ENCODE data around the gene SOBP. TPM values are rescaled to one million over a fixed set of nuclear protein-coding genes. Genes with fewer than 3 reads are reported as not detected.

The SOBP gene
- total RNA-seq, 2 experiments from 2014 or later, result 1.2 to 1.4 TPM

DNA sequence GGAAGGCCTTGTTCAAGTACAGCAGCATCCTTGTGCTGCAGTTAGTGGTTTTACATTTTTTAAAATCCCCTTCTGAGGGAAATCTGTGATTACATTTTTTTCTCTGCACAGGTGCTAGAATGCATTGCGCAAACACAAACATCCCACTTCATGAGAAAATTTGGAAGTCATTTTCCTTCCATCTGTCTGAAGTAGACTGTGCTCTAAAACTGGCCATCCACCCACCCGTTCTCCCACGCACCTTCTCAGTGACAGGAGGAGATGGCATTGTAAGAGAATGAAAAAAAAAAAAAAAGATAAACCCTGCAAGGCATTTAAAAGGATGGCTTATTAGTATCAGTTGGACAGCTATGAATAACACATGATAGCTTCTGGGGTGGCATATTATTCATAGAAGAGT is 65.0 kb downstream of the SOBP start:
- Mint-ChIP-seq H3K27me3 (peaks cover 3% of the 10 kb centered on the region), H3K9me3 (no peaks in the 10 kb centered on the region), H3K36me3 (peaks cover 1% of the 10 kb centered on the region), H3K27ac (no peak overlapping the region), H3K4me1 (peaks cover 3% of the 10 kb centered on the region), H3K4me3 (no peak overlapping the region)
- DNase-seq (no peak), ATAC-seq (ENCODE audit: low read depth) (no peak)
- POLR2A ChIA-PET, result no interaction called here

DNA sequence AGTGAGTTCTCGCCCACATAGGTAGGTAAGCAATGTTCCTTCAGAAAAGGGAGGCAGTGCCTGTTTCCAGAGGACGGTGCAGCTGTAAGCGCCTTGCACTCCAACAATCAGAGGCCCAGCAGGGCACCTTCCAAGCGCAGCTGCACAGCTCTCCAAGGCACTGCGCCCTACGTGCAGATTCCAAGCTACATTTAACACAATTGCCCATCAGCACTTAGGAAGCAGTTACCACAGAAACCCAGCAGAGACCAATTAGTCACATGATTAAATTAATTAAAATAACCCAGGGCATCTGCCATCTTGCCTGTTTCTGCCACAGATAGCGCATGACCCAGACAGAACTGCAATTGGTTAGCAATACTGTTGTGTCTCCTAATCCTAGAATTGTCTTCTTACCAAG is 65.5 kb downstream of the SOBP start:
- Mint-ChIP-seq H3K4me1 (peaks cover 3% of the 10 kb centered on the region), H3K27me3 (peaks cover 3% of the 10 kb centered on the region), H3K9me3 (no peaks in the 10 kb centered on the region), H3K27ac (no peak overlapping the region), H3K36me3 (peaks cover 1% of the 10 kb centered on the region), H3K4me3 (no peak overlapping the region)
- no peak for ATAC-seq (ENCODE audit: low read depth)
- POLR2A ChIA-PET, result no interaction called here
- no peak for DNase-seq

DNA sequence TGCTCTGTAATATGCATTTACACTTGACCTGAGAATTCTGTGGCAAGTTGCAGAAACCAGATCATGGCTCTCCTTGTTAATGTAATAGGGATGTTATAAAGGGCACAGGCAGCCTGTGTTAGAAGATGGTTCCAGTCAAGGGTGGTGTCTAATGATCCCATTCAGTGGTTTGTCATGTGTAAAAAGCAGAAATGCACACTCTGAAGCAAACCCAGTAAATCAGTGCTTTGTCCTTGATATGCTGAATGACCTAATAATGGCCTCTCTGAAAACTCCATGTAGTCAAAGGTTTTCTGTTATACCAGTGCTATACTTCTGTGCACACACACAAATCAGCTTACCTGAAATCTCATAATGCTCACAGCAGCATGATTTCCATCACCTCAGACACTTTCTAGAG is 66.2 kb downstream of the SOBP start:
- ATAC-seq (ENCODE audit: low read depth) (no peak), DNase-seq (no peak)
- POLR2A ChIA-PET, result no interaction called here
- peaks cover 1% of the 10 kb centered on the region for H3K36me3 Mint-ChIP-seq
- peaks cover 3% of the 10 kb centered on the region for H3K27me3 Mint-ChIP-seq
- no peak overlapping the region for H3K27ac Mint-ChIP-seq
- peaks cover 8% of the 10 kb centered on the region for H3K4me1 Mint-ChIP-seq
- H3K9me3 Mint-ChIP-seq, result no peaks in the 10 kb centered on the region
- H3K4me3 Mint-ChIP-seq, result no peak overlapping the region

DNA sequence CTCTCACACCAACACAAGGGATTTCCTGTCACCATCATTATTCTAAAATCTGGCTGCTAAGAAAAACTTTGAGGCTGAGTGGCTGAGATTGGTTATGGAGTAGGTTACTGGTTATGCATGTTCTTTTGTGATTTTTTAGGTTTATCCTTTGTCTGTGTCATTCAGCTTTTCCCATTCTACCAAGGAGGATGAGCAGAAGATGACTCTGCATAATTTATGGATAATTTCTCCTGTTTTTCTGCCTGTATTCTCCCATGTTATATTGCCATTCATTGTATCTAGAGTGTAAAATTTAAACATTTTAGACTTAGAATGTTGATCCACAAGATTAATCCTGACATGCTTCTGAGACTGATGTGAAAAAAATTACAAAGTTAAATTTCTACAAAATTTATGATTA is 67.8 kb downstream of the SOBP start:
- ATAC-seq (ENCODE audit: low read depth) (no peak), DNase-seq (no peak)
- Mint-ChIP-seq H3K4me3 (no peak overlapping the region), H3K27ac (no peak overlapping the region), H3K9me3 (no peaks in the 10 kb centered on the region), H3K4me1 (peaks cover 8% of the 10 kb centered on the region), H3K27me3 (peaks cover 13% of the 10 kb centered on the region), H3K36me3 (peaks cover 1% of the 10 kb centered on the region)
- POLR2A ChIA-PET, result no interaction called here

DNA sequence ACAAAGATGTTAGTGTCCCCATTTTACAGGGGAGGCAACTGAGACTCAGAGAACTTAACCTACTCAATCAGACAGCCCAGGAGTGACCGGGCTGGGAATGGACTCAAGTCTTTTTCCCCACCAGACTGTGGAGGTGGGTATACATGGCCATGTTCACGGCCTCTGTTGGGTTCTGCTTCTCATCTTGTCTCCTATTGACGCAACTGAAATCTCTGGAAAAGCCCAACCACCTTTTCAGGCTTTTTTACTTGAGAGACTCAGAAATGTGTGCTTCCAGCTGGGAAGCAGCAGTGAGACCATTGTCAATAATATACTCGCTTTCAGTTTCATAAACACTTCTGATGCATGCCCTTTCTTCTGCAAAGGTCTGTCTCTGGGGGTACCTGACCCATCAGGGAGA is 70.7 kb downstream of the SOBP start:
- no peak overlapping the region for H3K27ac Mint-ChIP-seq
- peaks cover 24% of the 10 kb centered on the region for H3K27me3 Mint-ChIP-seq

DNA sequence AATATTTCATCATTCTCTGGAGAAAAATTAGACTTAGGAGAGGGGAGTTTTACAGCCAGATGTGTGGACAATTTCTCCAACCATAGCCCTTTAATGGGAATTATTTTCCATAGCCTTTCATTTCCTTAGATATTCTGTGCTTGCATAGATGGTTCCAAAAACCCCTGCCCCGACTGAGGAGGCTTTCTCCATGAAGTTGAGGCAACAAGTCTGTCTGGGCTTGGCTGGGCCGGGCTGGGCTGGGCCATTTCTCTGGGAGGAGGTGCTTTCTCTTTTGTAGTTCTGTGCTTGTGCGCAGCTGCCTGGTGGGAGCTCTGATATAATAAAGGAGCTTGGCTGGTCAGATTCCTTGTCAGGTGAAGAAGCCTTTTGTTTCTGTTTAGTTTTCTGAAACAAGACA is 71.4 kb downstream of the SOBP start:
- no peak for DNase-seq
- no peak overlapping the region for H3K27ac Mint-ChIP-seq
- H3K9me3 Mint-ChIP-seq, result no peaks in the 10 kb centered on the region
- ATAC-seq (ENCODE audit: low read depth), result no peak
- peaks cover 24% of the 10 kb centered on the region for H3K27me3 Mint-ChIP-seq
- no peak overlapping the region for H3K4me3 Mint-ChIP-seq
- H3K4me1 Mint-ChIP-seq, result peaks cover 8% of the 10 kb centered on the region
- POLR2A ChIA-PET, result no interaction called here
- H3K36me3 Mint-ChIP-seq, result no peaks in the 10 kb centered on the region

More for the DNA sequence above, 70.7 kb downstream of the SOBP start:
- H3K36me3 Mint-ChIP-seq, result no peaks in the 10 kb centered on the region
- H3K4me3 Mint-ChIP-seq, result no peak overlapping the region
- H3K4me1 Mint-ChIP-seq, result peaks cover 8% of the 10 kb centered on the region
- H3K9me3 Mint-ChIP-seq, result no peaks in the 10 kb centered on the region
- POLR2A ChIA-PET, result no interaction called here
- ATAC-seq (ENCODE audit: low read depth) (no peak), DNase-seq (no peak)

DNA sequence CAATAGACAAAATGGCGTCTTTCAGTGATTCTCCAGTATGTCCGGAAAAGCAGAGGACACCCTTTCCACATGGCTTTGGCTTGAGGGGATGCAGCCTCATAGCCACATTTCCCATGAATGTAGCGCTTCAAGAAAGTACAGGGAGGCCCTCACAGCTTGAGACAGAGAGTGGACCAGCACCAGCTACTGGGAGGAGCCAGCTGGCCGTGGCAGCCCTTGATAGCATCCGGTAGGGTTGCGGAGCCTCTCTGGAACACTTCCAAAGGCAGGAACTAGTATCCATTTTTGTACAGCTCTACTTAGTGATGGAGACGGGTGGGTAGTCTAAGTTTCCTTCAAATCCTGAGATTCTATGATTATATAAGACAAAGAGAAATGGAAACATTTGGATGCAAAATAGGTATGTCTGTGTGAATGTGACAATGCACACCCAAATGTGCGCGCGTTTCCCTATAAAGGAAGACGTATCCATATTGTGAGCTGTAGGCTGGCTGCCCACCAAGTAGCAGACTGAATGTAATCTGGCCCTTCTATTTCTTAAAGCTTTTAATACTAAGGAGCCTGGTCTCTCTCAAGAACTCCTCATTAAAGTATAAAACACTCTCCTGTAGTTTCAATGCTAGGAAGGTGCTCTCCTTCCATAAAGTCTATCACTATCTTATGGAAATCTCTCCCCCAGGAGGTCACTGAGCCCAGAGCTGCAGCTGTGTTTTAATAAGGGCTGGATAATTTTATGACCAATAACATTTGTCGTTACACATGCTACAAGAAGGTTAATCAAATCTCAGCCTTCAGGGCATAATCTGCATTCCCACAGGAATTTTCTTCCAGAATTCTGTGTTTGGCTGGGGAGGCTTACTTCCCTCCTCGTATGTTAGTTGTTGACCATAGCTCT is 74.0 kb downstream of the SOBP start:
- no peaks in the 10 kb centered on the region for H3K36me3 Mint-ChIP-seq
- H3K27ac Mint-ChIP-seq, result no peak overlapping the region
- no peak overlapping the region for H3K4me3 Mint-ChIP-seq
- DNase-seq, result no peak
- POLR2A ChIA-PET, result no interaction called here
- no peak for ATAC-seq (ENCODE audit: low read depth)
- peaks cover 8% of the 10 kb centered on the region for H3K4me1 Mint-ChIP-seq
- H3K27me3 Mint-ChIP-seq, result peaks cover 30% of the 10 kb centered on the region
- no peaks in the 10 kb centered on the region for H3K9me3 Mint-ChIP-seq

DNA sequence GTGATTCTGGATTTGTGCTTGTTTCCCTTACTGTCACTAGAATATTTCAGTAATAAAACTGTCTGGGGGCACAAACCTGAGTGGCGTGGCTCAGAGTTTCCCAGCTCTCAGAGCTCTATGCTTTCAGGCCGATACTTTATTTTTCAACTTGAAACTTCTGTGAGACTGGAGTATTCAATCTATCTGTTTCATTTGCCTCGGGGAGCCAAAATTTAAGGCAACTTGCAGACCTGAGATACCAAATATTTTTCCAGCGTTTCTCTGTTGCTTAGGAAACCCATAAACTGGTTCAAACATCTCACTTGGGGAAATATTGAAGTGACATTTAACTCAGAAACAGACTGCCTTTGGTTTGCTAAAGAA is 74.7 kb downstream of the SOBP start:
- H3K36me3 Mint-ChIP-seq, result no peaks in the 10 kb centered on the region
- peaks cover 30% of the 10 kb centered on the region for H3K27me3 Mint-ChIP-seq
- no peak overlapping the region for H3K27ac Mint-ChIP-seq
- no peak for DNase-seq
- no peaks in the 10 kb centered on the region for H3K9me3 Mint-ChIP-seq
- POLR2A ChIA-PET, result no interaction called here
- H3K4me3 Mint-ChIP-seq, result no peak overlapping the region
- peaks cover 8% of the 10 kb centered on the region for H3K4me1 Mint-ChIP-seq
- ATAC-seq (ENCODE audit: low read depth), result no peak

DNA sequence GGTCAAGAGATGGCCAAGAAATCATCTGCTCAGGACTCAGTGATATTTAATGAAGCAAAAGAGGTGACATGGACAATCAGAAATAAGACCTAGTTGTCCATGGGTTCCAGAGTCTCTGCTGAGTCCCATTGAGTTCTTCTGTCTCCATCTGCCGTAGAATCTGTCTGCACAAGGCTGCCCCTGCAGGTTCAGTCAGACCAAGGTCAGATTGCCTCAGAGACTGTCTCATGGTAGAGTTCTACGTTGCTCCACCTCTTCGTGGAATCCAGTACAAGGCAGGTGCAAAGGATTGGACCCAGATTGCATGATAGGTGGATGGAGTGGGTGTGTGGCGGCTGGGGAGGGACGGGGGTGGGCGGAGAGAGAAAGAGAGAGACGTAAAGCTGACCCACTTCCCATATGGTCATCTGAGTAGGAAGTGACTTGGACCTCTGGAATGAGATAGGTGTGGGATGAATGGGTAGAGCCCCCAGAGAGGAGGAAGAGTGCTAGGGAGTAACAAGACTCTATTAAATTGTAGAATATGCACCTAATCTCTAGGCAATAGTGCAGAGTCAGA is 75.3 kb downstream of the SOBP start:
- DNase-seq (no peak), ATAC-seq (ENCODE audit: low read depth) (no peak)
- H3K4me1 Mint-ChIP-seq, result peaks cover 7% of the 10 kb centered on the region
- H3K27ac Mint-ChIP-seq, result no peak overlapping the region
- POLR2A ChIA-PET, result no interaction called here
- H3K4me3 Mint-ChIP-seq, result no peak overlapping the region
- H3K36me3 Mint-ChIP-seq, result no peaks in the 10 kb centered on the region
- peaks cover 28% of the 10 kb centered on the region for H3K27me3 Mint-ChIP-seq
- H3K9me3 Mint-ChIP-seq, result no peaks in the 10 kb centered on the region

DNA sequence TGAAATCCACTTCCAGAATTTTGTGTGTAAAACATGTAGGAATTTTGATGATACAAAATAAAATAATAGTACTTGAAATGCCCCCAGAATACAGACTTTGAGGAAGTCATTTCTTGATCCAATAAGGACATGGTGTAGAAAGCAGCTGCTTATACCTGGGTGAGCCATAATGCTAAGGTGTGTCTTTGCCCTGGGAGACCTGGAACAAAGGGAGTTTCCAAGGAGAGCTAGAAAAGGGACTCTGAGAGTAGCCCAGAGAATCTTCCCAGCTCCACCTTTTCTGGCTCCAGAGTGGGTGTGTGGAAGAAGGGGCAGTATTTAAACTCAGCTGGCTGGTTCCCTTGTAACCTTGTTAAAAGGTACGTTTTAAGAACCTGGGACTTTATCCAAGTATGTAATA is 77.7 kb downstream of the SOBP start:
- no peaks in the 10 kb centered on the region for H3K9me3 Mint-ChIP-seq
- peaks cover 10% of the 10 kb centered on the region for H3K4me1 Mint-ChIP-seq
- no peak overlapping the region for H3K4me3 Mint-ChIP-seq
- POLR2A ChIA-PET, result no interaction called here
- no peak for ATAC-seq (ENCODE audit: low read depth)
- H3K27me3 Mint-ChIP-seq, result peaks cover 18% of the 10 kb centered on the region
- DNase-seq, result no peak
- no peak overlapping the region for H3K27ac Mint-ChIP-seq
- H3K36me3 Mint-ChIP-seq, result no peaks in the 10 kb centered on the region

DNA sequence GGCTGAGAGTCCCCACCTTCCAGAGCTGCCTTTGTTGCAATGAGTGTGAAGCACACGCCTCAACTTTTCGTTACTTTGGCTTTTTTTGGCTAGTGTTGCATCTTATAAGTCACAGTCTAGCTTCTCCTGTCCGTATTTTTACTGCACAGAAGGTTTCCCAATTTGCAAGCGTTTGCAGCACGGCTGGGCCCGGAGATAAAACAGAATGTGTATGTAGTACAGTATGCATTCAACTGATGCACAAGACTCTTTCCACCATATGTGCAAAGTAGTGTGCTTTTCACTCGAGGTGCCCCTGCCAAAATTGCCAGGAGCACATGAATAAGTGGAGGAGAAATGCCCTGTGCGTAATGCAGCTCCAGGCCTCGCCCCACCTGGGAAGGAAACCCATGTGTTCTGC is 79.6 kb downstream of the SOBP start:
- Mint-ChIP-seq H3K9me3 (no peaks in the 10 kb centered on the region), H3K27me3 (peaks cover 8% of the 10 kb centered on the region), H3K4me3 (no peak overlapping the region), H3K4me1 (peaks cover 10% of the 10 kb centered on the region), H3K36me3 (no peaks in the 10 kb centered on the region), H3K27ac (no peak overlapping the region)
- no peak for DNase-seq
- POLR2A ChIA-PET, result no interaction called here
- no peak for ATAC-seq (ENCODE audit: low read depth)

DNA sequence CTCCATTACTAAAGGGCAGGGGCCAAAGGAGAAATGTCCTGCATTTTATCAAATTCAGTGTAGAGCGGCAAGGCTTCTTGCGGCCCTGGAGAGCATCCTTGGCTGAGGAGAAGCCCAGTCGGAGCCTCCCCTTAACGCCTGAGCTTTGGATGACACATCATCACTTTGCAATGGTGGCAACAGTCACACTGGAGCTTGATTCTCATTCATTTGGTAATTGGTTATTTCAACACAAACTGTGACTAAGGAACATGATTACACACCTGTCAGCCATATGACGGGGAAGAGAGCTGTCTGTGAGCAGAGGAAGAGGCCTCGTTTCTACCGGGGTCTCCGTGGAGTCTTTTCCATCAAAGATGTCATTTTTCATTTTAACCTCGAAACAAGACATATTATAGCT is 81.4 kb downstream of the SOBP start:
- no peaks in the 10 kb centered on the region for H3K9me3 Mint-ChIP-seq
- no peaks in the 10 kb centered on the region for H3K36me3 Mint-ChIP-seq
- ATAC-seq (ENCODE audit: low read depth) (no peak), DNase-seq (no peak)
- H3K27me3 Mint-ChIP-seq, result peaks cover 8% of the 10 kb centered on the region
- H3K27ac Mint-ChIP-seq, result no peak overlapping the region
- H3K4me3 Mint-ChIP-seq, result no peak overlapping the region
- peaks cover 10% of the 10 kb centered on the region for H3K4me1 Mint-ChIP-seq
- POLR2A ChIA-PET, result no interaction called here

DNA sequence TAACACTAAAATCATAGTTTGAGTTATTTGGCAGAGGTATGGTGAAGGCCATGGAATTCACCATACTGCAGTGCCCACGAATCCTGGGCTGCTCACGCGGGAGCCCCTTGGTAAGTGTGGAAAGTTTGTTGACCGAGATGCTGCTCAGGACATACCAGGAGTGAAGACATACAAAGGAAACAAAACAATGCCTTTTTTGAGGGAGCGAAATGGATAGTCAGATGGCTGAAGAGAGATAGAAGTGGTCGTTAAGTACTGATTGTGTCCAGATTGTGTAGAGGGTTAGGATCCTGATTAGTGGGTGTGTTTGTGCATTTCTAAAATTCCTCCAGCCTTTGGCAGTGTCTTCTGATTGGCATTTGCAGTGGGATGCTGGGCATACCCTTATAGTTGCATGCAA is 83.0 kb downstream of the SOBP start:
- POLR2A ChIA-PET, result no interaction called here
- peaks cover 10% of the 10 kb centered on the region for H3K4me1 Mint-ChIP-seq
- H3K9me3 Mint-ChIP-seq, result no peaks in the 10 kb centered on the region
- H3K4me3 Mint-ChIP-seq, result no peak overlapping the region
- no peak for DNase-seq
- no peak for ATAC-seq (ENCODE audit: low read depth)
- H3K36me3 Mint-ChIP-seq, result no peaks in the 10 kb centered on the region
- peaks cover 2% of the 10 kb centered on the region for H3K27me3 Mint-ChIP-seq
- no peak overlapping the region for H3K27ac Mint-ChIP-seq

DNA sequence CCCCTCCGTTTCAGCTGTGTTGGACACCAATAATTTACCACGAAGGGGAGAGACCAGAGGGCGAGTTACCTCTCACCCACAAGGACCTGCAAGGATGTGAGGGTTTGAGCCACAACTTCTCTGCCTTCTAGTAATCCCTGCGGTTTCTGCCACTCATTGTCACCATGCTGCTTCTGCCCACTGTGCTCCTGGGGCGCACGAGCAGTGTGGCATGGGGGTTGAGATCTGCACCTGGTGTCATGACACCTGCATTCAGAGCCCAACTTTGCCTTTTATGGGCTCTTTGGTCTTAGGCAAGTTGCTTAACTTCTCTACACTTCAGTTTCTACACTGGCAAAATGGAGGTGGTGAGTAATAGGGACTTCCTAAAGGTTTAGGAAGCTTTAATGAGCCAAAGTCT is 84.9 kb downstream of the SOBP start:
- ATAC-seq (ENCODE audit: low read depth) (no peak), DNase-seq (no peak)
- H3K9me3 Mint-ChIP-seq, result no peaks in the 10 kb centered on the region
- POLR2A ChIA-PET, result no interaction called here
- peaks cover 2% of the 10 kb centered on the region for H3K27me3 Mint-ChIP-seq
- no peaks in the 10 kb centered on the region for H3K36me3 Mint-ChIP-seq
- peaks cover 10% of the 10 kb centered on the region for H3K4me1 Mint-ChIP-seq
- H3K4me3 Mint-ChIP-seq, result no peak overlapping the region
- no peak overlapping the region for H3K27ac Mint-ChIP-seq
